ENCODE data around the gene THRB.

GRCh38 chr3:24507776-24508422, 13.2 kb upstream of the THRB start:
- TF ChIP-seq, protein P1, sequence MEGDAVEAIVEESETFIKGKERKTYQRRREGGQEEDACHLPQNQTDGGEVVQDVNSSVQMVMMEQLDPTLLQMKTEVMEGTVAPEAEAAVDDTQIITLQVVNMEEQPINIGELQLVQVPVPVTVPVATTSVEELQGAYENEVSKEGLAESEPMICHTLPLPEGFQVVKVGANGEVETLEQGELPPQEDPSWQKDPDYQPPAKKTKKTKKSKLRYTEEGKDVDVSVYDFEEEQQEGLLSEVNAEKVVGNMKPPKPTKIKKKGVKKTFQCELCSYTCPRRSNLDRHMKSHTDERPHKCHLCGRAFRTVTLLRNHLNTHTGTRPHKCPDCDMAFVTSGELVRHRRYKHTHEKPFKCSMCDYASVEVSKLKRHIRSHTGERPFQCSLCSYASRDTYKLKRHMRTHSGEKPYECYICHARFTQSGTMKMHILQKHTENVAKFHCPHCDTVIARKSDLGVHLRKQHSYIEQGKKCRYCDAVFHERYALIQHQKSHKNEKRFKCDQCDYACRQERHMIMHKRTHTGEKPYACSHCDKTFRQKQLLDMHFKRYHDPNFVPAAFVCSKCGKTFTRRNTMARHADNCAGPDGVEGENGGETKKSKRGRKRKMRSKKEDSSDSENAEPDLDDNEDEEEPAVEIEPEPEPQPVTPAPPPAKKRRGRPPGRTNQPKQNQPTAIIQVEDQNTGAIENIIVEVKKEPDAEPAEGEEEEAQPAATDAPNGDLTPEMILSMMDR (IDR thresholded peaks at IDR 0.05; ENCODE audit: insufficient read depth, low read length, poor library complexity, severe bottlenecking), result no peak
- no peak for TF ChIP-seq EZH2phosphoT487 (conservative IDR thresholded peaks at IDR 0.05; ENCODE audit: low read length)

Data from SU-DHL-6 (cell line).